Right lung (tissue), 10 donors: ENCODE results near the gene SIKE1. TPM values are rescaled to one million over a fixed set of nuclear protein-coding genes. Genes with fewer than 3 reads are reported as not detected.
"Not testable (repeated sequence)": the region's sequence is repeated elsewhere in the genome, so short reads cannot be mapped to it uniquely, and the experiment has no call there.

Source experiments
- DNase-seq, 2 donors: peaks; one replicate each; pipeline ENCODE4 v3.0.0-alpha.2; 2013
- long read RNA-seq, 8 donors: transcript quantifications; one replicate each; lab custom pipeline, GENCODE V29; 2026
- polyA plus RNA-seq, 5 donors: library from polyadenylated mRNA; unstranded; fragments of 120-200 nt; gene quantifications; one replicate each; pipeline versions ENCODE4 v1.2.1 to v1.2.3, GENCODE V29; 2013; ENCODE audit warnings: inconsistent platforms in 1 of 5, low replicate concordance in 1 of 5; ENCODE audit not compliant: insufficient read length in 5 of 5, insufficient read depth in 1 of 5

The SIKE1 gene
- 10 to 100 TPM; 34.7 to 56.8 (median 53.5) TPM for polyA plus RNA-seq
- long read RNA-seq, donor 1, full-length matches to known transcripts = 15 of 15 reads
- long read RNA-seq, donor 1, partial matches to known transcripts = 0 of 15 reads
- long read RNA-seq, donor 1, other reads (novel, unspliced or antisense) = 0 of 15 reads
- long read RNA-seq, donor 2, full-length matches to known transcripts = 16 of 16 reads
- long read RNA-seq, donor 2, partial matches to known transcripts = 0 of 16 reads
- long read RNA-seq, donor 2, other reads (novel, unspliced or antisense) = 0 of 16 reads
- long read RNA-seq, donor 3, transcript SIKE1-201 (5 exons, 2,190 nt) = major isoform, 10 of 12 reads
- long read RNA-seq, donor 3, partial matches to known transcripts = 0 of 12 reads
- long read RNA-seq, donor 3, other reads (novel, unspliced or antisense) = 0 of 12 reads
- long read RNA-seq, donor 4, full-length matches to known transcripts = 17 of 17 reads
- long read RNA-seq, donor 4, partial matches to known transcripts = 0 of 17 reads
- long read RNA-seq, donor 4, other reads (novel, unspliced or antisense) = 0 of 17 reads
- long read RNA-seq, donor 5, transcript SIKE1-201 (5 exons, 2,190 nt) = major isoform, 8 of 12 reads
- long read RNA-seq, donor 5, partial matches to known transcripts = 0 of 12 reads
- long read RNA-seq, donor 5, other reads (novel, unspliced or antisense) = 0 of 12 reads
- long read RNA-seq, donor 6, transcript SIKE1-201 (5 exons, 2,190 nt) = major isoform, 13 of 18 reads
- long read RNA-seq, donor 6, partial matches to known transcripts = 0 of 18 reads
- long read RNA-seq, donor 6, other reads (novel, unspliced or antisense) = 0 of 18 reads
- long read RNA-seq, donor 7, transcript SIKE1-201 (5 exons, 2,190 nt) = major isoform, 18 of 21 reads
- long read RNA-seq, donor 7, partial matches to known transcripts = 0 of 21 reads
- long read RNA-seq, donor 7, other reads (novel, unspliced or antisense) = 0 of 21 reads
- long read RNA-seq, donor 8, transcript SIKE1-201 (5 exons, 2,190 nt) = major isoform, 7 of 7 reads
- long read RNA-seq, donor 8, partial matches to known transcripts = 0 of 7 reads
- long read RNA-seq, donor 8, other reads (novel, unspliced or antisense) = 0 of 7 reads

- peak; percentile 89 to 91 for DNase-seq
Measured at GRCh38 chr1:114780344-114781226, at the start of gene SIKE1. Gene SIKE1 (minus strand): TSS chr1:114780685. CDS start chr1:114780607, 78 bp downstream.

DNA sequence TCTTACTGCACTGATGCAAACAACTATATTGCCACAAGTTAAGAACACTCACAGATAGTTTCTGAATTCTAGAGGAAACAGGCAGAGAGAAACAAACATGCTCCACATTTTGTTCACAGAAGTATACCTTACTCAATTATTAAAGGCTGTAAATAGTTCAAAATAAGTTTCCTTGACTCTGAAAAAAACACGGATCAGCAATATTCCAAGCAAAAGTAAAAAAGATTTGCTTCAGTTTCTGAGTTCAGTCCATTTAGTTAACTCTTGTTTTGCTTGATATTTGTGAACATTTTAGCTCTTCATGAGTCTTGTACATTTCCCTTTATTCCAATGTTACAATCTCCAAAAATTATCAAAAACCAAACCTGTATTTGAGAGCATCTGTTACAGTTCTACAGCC is 49.6 kb upstream of the SIKE1 start:
- not testable (repeated sequence) for DNase-seq

GRCh38 chr1:114828251-114828650 is 47.8 kb upstream of the SIKE1 start:
- no peak for DNase-seq

DNA sequence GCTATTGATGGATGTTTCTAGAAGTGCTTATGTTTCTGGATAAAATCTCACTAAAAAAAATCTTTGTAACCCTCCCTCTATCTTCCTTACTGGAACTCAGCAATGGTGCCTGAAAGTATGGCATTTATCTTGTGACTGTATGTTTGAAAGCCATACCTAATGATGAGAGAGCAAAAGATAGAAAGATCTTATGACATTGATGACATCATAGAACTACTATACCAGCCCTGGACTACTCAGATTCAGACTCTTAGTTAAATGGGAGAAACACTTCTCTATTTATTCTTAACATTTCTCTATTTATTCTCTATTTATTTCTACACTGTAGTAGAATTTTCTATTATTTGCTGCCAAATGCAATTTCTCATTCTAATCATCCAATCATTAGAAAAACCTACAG is 41.5 kb upstream of the SIKE1 start:
- no peak for DNase-seq

DNA sequence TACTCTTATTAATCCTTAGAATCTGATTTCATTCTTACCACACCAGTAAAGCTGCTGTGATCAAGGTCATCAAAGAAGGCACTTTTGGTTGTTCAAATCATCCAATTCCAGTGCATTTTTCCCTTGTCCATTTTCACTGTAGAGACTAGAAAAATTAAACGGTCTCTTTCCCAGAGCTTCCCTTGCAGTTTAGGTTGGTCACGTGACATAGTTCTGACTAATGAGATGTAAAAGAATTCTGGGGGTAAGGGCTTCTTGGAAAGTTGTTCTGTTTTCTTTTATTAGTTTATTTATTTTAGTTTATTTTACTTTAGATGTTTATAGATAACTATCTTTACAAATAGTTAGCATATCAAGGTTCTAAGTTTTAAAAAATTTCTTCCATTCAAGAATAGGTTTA is 39.9 kb upstream of the SIKE1 start:
- DNase-seq = no peak

DNA sequence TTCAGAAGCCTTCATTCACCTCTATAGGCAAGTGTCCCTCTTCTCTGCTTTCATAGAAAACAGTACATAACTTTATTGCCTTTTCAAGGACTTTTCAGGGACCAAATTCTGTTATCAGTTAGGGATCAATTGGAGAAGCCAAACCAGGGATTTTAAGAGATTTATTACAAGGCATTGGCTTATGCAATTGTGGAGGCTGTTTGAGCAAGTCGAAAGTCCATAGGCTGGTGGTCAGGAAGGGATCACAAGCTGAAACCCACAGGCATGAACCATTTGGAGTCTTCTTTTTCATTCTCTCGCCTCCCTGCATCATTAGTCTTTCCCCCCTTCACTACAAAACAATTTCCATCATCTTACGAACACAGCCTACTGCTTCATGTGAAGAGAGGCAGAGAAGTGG is 39.4 kb upstream of the SIKE1 start:
- no peak for DNase-seq

DNA sequence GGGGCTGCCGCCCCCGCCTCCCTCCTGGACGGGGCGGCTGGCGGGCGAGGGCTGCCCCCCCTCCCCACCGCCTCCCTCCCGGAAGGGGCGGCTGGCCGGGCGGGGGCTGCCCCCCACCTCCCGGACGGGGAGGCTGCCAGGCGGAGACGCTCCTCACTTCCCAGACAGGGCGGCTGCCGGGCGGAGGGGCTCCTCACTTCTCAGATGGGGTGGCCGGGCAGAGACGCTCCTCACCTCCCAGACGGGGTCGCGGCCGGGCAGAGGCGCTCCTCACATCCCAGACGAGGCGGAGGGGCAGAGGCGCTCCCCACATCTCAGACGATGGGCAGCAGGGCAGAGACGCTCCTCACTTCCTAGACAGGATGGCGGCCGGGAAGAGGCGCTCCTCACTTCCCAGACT is 24.0 kb upstream of the SIKE1 start:
- DNase-seq = not testable (repeated sequence)

DNA sequence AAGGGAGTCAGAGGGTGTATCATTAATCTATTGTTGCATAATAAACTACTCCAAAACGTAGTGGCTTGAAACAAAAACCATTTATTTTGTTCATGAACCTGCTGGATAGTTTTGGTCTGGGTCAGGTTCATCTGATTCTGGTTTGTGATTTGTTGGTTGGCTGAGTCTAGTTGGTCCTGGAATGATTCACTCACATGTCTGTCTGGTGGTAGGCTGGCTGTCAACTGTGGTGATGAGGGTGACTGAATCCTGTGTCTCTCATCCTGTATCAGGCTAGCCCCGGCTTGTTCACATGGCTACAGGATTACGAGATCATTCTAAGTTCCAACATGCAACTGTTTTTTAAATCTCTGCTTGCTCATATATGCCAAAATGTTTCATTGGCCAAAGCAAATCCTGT is 22.5 kb upstream of the SIKE1 start:
- DNase-seq = no peak

GRCh38 chr1:114794038-114794437 is 13.6 kb upstream of the SIKE1 start:
- no peak for DNase-seq

DNA sequence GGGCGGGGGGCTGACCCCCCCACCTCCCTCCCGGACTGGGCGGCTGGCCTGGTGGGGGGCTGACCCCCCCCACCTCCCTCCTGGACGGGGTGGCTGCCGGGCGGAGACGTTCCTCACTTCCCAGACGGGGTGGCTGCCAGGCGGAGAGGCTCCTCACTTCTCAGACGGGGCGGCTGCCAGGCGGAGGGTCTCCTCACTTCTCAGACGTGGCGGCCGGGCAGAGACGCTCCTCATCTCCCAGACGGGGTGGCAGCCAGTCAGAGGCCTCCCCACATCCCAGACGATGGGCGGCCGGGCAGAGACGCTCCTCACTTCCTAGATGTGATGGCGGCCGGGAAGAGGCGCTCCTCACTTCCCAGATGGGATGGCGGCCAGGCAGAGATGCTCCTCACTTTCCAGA is 10.1 kb upstream of the SIKE1 start:
- DNase-seq = not testable (repeated sequence)

- not testable (repeated sequence) for DNase-seq
Measured at GRCh38 chr1:114786440-114786839, 6.0 kb upstream of the SIKE1 start.

DNA sequence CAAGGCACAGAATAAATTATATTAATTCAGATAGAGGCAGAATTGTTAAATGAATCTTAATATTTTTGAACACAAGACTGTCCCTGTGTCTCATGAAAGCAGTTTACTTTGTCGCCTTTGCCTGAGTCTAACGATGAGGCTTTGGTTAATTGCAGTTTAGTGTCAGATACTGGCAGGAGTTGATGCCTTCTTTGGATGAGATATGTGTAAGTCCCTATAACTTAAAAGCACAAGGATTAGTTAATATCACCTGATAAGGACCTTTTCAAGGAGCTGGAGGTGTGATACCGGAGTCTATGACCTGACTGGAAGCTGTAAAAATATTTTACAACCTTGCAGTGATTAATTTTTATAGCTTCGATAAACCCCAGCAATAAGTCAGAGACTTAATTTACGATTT is 2.0 kb upstream of the SIKE1 start:
- no peak for DNase-seq

- no peak for DNase-seq
Measured at GRCh38 chr1:114779722-114780121, 763 bp downstream of the SIKE1 start.

DNA sequence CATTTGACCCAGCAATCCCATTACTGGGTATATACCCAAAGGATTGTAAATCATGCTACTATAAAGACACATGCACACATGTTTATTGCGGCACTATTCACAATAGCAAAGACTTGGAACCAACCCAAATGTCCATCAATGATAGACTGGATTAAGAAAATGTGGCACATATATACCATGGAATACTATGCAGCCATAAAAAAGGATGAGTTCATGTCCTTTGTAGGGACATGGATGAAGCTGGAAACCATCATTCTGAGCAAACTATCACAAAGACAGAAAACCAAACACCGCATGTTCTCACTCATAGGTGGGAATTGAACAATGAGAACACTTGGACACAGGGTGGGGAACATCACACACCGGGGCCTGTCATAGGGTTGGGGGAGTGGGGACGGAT is 3.8 kb downstream of the SIKE1 start:
- not testable (repeated sequence) for DNase-seq

GRCh38 chr1:114771992-114772391 is 8.5 kb downstream of the SIKE1 start:
- DNase-seq = no peak

DNA sequence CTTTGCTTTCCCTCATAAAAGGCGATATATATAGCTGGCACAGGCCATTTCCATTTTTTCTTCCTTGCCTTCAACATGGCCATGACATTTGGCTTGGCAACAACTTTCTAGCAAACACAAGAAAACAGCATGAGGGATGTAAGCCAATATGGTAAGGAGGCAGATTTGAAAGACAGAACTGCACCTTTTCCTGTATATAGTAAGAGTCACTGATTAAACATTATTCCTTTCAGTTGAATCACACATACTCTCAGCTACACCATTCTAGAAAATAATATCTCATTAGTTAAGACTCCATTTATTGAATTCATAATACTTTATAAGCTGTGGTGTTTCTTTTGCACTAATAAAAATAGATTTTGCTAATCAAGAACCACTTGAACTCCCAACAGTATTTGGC is 9.5 kb downstream of the SIKE1 start:
- DNase-seq = no peak

GRCh38 chr1:114764689-114765088 is 15.8 kb downstream of the SIKE1 start:
- DNase-seq = no peak

- DNase-seq = no peak
Measured at GRCh38 chr1:114758256-114758832, 22.1 kb downstream of the SIKE1 start.

DNA sequence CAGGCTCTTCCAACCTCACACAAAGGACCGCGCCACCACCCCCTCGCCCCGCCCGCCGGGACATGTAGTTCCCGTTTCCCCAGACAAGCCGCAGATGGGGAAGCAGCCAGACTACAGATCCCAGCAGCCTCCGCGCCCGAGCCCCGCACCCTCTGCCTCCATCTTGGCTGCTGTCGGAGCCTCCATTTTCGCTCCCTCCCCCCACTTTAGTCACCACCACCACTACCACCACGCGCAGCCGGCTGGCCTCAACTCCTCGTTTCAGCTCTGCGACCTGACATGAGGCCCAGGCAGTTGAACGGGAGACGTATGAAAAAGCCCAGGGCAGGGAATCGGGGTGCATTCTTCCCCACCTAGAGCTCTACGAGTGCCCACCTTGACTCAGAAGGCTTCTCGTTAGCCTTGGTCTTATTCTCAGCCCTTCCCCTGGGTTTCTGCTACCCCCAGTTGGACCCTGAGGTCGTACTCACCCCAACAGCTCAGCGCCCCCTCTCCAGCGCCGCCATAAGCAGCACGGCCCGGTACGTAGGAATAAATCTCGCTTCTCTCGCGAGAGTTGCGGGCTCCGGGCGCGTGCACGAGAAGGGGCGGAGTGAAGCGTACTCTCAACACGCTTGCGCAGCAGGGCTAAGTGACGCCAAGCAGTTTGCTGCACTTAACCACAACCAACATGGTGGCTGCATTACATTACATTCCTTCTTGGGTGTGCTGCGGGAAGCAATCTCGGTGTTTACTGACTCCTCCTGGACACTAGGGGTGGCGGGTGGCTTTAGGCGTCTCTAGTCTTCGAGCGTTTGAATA is 22.8 kb downstream of the SIKE1 start, which contains the start of gene CSDE1:
Gene CSDE1, minus strand, starts transcription at position 530 of the 801 bp plus-strand sequence. CDS start 18,094 bp downstream, outside the sequence.
- DNase-seq = peak; percentile 96 to 98
